ENCODE measurements around the gene GUCY2F.

The GUCY2F gene

GRCh38 chrX:109481986-109482385 lies at the start of gene GUCY2F:
TSS of gene GUCY2F (minus strand) at chrX:109482086. CDS start at chrX:109475936, 6,150 bp downstream.
- POLR2A ChIA-PET (ENCODE audit: low non-redundant PET), result no interaction called here
- CTCF ChIA-PET, result interaction anchor here (0.5 kb wide), 1 partner anchor 778 kb away, joined by 3 read pairs; no protein-coding TSS in a partner anchor
- H3K27ac ChIP-seq, result no peak within 1 kb of the TSS
- no peak for DNase-seq (ENCODE audit: low spot score)
- TF ChIP-seq CTCF (conservative IDR thresholded peaks at IDR 0.05; ENCODE audit: low read depth), result no peak

- no peak for TF ChIP-seq CTCF (conservative IDR thresholded peaks at IDR 0.05; ENCODE audit: low read depth)
- CTCF ChIA-PET, result no interaction called here
- POLR2A ChIA-PET (ENCODE audit: low non-redundant PET), result no interaction called here
- no peak overlapping the region for H3K27ac ChIP-seq
- no peak for DNase-seq (ENCODE audit: low spot score)
Measured at GRCh38 chrX:109519001-109519400, 37.1 kb upstream of the GUCY2F start.

- ChIA-PET CTCF (no interaction called here), POLR2A (ENCODE audit: low non-redundant PET) (no interaction called here)
- no peak for TF ChIP-seq CTCF (conservative IDR thresholded peaks at IDR 0.05; ENCODE audit: low read depth)
- no peak overlapping the region for H3K27ac ChIP-seq
- no peak for DNase-seq (ENCODE audit: low spot score)
Measured at GRCh38 chrX:109511113-109511512, 29.2 kb upstream of the GUCY2F start.

GRCh38 chrX:109508915-109509314 lies 27.0 kb upstream of the GUCY2F start:
- ChIA-PET CTCF (no interaction called here), POLR2A (ENCODE audit: low non-redundant PET) (no interaction called here)
- TF ChIP-seq CTCF (conservative IDR thresholded peaks at IDR 0.05; ENCODE audit: low read depth), result no peak
- no peak overlapping the region for H3K27ac ChIP-seq
- no peak for DNase-seq (ENCODE audit: low spot score)

DNA sequence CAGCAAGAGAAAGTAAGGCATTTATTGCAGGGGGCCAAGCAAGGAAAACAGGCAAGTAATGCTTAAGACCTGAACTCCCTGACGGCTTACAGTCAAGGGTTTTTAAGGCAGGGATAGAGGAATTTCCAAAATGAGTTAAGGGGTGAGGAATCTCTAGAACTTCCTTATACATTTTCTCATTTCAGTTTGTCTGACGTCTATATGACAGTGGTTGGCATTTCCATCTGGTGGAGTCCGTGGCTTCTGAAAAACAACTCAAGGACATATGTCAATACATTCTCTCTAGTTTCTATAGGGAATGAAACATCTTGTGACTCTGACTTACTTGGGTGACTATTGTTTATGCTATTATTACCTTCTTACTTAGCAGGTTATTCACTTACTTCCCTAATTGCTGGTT lies 19.3 kb upstream of the GUCY2F start:
- no peak for TF ChIP-seq CTCF (conservative IDR thresholded peaks at IDR 0.05; ENCODE audit: low read depth)
- POLR2A ChIA-PET (ENCODE audit: low non-redundant PET), result no interaction called here
- DNase-seq (ENCODE audit: low spot score), result no peak
- no peak overlapping the region for H3K27ac ChIP-seq
- CTCF ChIA-PET, result no interaction called here

- ChIA-PET POLR2A (ENCODE audit: low non-redundant PET) (no interaction called here), CTCF (no interaction called here)
Measured at GRCh38 chrX:109498434-109498833, 16.5 kb upstream of the GUCY2F start.

More at GRCh38 chrX:109498434-109498833, 16.5 kb upstream of the GUCY2F start:
- H3K27ac ChIP-seq, result no peak overlapping the region
- TF ChIP-seq CTCF (conservative IDR thresholded peaks at IDR 0.05; ENCODE audit: low read depth), result no peak
- no peak for DNase-seq (ENCODE audit: low spot score)
